Measurements from ENCODE around the gene SARDH.

Gene SARDH

DNA sequence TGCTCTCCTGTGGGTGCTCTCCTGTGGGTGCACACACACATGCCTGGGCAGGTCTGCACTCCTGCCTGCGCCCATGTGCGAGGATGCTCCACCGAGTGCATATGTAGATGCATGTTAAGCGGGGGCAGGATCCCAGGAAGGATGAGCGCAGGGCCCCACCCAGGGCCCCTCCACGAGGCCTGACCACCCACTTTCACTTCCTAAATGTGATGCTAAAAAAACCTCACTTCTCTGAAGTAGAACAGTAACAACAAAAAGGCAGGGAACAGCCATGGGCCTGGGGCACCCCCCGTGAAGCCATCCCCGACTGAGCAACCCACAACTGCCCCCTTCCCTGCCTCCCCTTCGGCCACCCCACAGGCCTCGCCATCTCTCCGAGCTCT is 48.2 kb upstream of the SARDH start:
- H3K9ac ChIP-seq (ENCODE audit: low read length) = no peak overlapping the region
- no peak overlapping the region for H3K27ac ChIP-seq (ENCODE audit: low read depth, low read length, poor library complexity, severe bottlenecking)
- no peak overlapping the region for H3K4me3 ChIP-seq (ENCODE audit: low read depth, low read length, poor library complexity, severe bottlenecking)

GRCh38 chr9:133785753-133786370 is 47.7 kb upstream of the SARDH start:
- Histone ChIP-seq H4K20me1 (ENCODE audit: insufficient read depth, low read length) (no peaks in the 10 kb centered on the region), H3K27me3 (ENCODE audit: insufficient read depth, low read length) (no peaks in the 10 kb centered on the region), H3K9me3 (ENCODE audit: low read length) (no peaks in the 10 kb centered on the region), H3F3A (ENCODE audit: insufficient read depth, low read length) (no peaks in the 10 kb centered on the region), H3K9ac (ENCODE audit: low read length) (no peak overlapping the region), H3K36me3 (ENCODE audit: insufficient read depth, low read length) (no peaks in the 10 kb centered on the region), H3K4me3 (ENCODE audit: low read depth, low read length, poor library complexity, severe bottlenecking) (no peak overlapping the region), H2AFZ (ENCODE audit: low read length) (no peak overlapping the region), H3K9me2 (ENCODE audit: low read depth, low read length) (no peaks in the 10 kb centered on the region), H3K4me1 (ENCODE audit: insufficient read depth, low read length, severe bottlenecking) (no peaks in the 10 kb centered on the region), H3K79me2 (ENCODE audit: insufficient read depth, low read length) (no peaks in the 10 kb centered on the region), H3K4me2 (ENCODE audit: low read length) (no peak overlapping the region), H3K27ac (ENCODE audit: low read depth, low read length, poor library complexity, severe bottlenecking) (no peak overlapping the region)
- TF ChIP-seq EZH2 (IDR thresholded peaks at IDR 0.05; ENCODE audit: borderline replicate concordance, low read length) = no peak
- TF ChIP-seq, protein P1, sequence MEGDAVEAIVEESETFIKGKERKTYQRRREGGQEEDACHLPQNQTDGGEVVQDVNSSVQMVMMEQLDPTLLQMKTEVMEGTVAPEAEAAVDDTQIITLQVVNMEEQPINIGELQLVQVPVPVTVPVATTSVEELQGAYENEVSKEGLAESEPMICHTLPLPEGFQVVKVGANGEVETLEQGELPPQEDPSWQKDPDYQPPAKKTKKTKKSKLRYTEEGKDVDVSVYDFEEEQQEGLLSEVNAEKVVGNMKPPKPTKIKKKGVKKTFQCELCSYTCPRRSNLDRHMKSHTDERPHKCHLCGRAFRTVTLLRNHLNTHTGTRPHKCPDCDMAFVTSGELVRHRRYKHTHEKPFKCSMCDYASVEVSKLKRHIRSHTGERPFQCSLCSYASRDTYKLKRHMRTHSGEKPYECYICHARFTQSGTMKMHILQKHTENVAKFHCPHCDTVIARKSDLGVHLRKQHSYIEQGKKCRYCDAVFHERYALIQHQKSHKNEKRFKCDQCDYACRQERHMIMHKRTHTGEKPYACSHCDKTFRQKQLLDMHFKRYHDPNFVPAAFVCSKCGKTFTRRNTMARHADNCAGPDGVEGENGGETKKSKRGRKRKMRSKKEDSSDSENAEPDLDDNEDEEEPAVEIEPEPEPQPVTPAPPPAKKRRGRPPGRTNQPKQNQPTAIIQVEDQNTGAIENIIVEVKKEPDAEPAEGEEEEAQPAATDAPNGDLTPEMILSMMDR (IDR thresholded peaks at IDR 0.05; ENCODE audit: low read length) = no peak

More for the DNA sequence above, 48.2 kb upstream of the SARDH start:
- H3K9me2 ChIP-seq (ENCODE audit: low read depth, low read length) = no peaks in the 10 kb centered on the region
- no peaks in the 10 kb centered on the region for H3K4me1 ChIP-seq (ENCODE audit: insufficient read depth, low read length, severe bottlenecking)
- H3K27me3 ChIP-seq (ENCODE audit: insufficient read depth, low read length) = no peaks in the 10 kb centered on the region
- no peaks in the 10 kb centered on the region for H3F3A ChIP-seq (ENCODE audit: insufficient read depth, low read length)
- no peaks in the 10 kb centered on the region for H3K9me3 ChIP-seq (ENCODE audit: low read length)
- H3K79me2 ChIP-seq (ENCODE audit: insufficient read depth, low read length) = no peaks in the 10 kb centered on the region
- H3K4me2 ChIP-seq (ENCODE audit: low read length) = no peak overlapping the region
- no peak overlapping the region for H2AFZ ChIP-seq (ENCODE audit: low read length)
- TF ChIP-seq, protein P1 (IDR thresholded peaks at IDR 0.05; ENCODE audit: low read length) = no peak
- TF ChIP-seq EZH2 (IDR thresholded peaks at IDR 0.05; ENCODE audit: borderline replicate concordance, low read length) = no peak
- no peaks in the 10 kb centered on the region for H3K36me3 ChIP-seq (ENCODE audit: insufficient read depth, low read length)
- H4K20me1 ChIP-seq (ENCODE audit: insufficient read depth, low read length) = no peaks in the 10 kb centered on the region

DNA sequence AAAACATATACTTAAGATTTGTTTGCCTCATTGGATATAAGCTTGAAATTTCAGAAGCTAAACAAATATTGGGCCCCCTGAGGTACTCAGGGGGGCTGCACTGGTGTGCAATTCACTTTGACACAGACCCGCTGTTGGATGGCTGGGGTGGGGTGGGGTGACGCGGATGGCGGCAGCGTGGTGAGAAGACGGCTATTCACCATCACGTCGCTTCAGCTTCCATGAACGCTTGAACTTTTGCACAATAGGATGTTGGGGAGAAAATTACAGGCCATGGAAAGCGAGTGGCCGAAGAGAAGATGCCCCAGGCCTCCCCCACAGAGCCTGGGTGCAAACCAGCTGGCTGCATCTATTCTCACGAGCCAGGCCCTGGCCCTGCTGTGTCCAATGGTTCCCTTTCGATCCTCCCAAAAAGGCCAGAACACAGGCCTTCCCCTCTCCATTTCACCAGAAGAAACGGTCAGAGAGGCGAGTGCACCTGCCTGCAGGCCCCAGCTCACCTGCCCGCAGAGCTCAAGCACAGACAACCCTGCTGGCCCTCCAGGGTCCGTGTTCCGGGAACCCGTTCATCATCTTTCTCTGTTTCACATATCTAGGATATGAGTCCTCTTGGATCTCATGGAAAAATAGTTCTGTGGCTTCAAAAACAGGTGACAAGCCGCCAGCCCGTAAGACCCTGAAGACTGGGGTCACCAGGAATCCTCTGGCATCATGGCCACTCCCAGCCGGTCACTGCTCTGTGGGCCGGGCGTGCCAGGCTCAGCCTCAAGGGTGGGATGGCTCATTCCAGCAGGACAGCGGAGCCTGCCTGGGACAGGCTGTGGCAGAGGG is 46.8 kb upstream of the SARDH start:
- H3K27ac ChIP-seq (ENCODE audit: low read depth, low read length, poor library complexity, severe bottlenecking) = no peak overlapping the region
- no peaks in the 10 kb centered on the region for H4K20me1 ChIP-seq (ENCODE audit: insufficient read depth, low read length)
- no peaks in the 10 kb centered on the region for H3K36me3 ChIP-seq (ENCODE audit: insufficient read depth, low read length)
- no peaks in the 10 kb centered on the region for H3F3A ChIP-seq (ENCODE audit: insufficient read depth, low read length)
- H3K4me3 ChIP-seq (ENCODE audit: low read depth, low read length, poor library complexity, severe bottlenecking) = no peak overlapping the region
- H3K9me3 ChIP-seq (ENCODE audit: low read length) = no peaks in the 10 kb centered on the region
- H3K9me2 ChIP-seq (ENCODE audit: low read depth, low read length) = no peaks in the 10 kb centered on the region
- no peaks in the 10 kb centered on the region for H3K4me1 ChIP-seq (ENCODE audit: insufficient read depth, low read length, severe bottlenecking)
- no peak for TF ChIP-seq EZH2 (IDR thresholded peaks at IDR 0.05; ENCODE audit: borderline replicate concordance, low read length)
- TF ChIP-seq, protein P1 (IDR thresholded peaks at IDR 0.05; ENCODE audit: low read length) = no peak
- H2AFZ ChIP-seq (ENCODE audit: low read length) = no peak overlapping the region
- no peaks in the 10 kb centered on the region for H3K27me3 ChIP-seq (ENCODE audit: insufficient read depth, low read length)
- no peaks in the 10 kb centered on the region for H3K79me2 ChIP-seq (ENCODE audit: insufficient read depth, low read length)
- no peak overlapping the region for H3K9ac ChIP-seq (ENCODE audit: low read length)
- H3K4me2 ChIP-seq (ENCODE audit: low read length) = no peak overlapping the region
